NCI-H2029 treated with DMSO at 0.1 percent for 48 hours (cell line): Measurements from ENCODE around the gene PRKCZ.

Experiments used
- DNase-seq: peaks from one replicate; lab custom pipeline; 2025; lab: John Stamatoyannopoulos, UW

Gene PRKCZ

DNA sequence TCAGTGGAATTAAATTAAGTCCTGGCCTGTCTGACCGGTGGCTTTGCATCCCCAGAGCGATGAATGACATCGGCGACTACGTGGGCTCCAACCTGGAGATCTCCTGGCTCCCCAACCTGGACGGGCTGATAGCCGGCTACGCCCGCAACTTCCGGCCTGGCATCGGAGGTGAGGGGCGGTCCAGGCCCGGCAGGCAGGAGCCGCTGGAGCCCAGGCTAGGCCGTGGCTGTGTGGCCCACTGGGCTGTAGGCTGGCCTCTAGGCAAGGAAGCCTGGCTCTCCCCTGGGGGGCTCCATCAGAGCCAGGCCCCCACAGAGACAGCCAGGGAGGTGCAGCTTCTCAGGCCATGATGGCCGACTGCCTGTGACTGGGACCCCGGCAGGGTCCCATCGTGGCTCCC, 25.3 kb upstream of the PRKCZ start:
- no peak for DNase-seq

- no peak for DNase-seq
Observed at GRCh38 chr1:2025491-2025981, 24.7 kb upstream of the PRKCZ start.

- no peak for DNase-seq
Observed at GRCh38 chr1:2027961-2028583, 22.1 kb upstream of the PRKCZ start.

GRCh38 chr1:2028870-2029560, 21.2 kb upstream of the PRKCZ start:
- DNase-seq: no peak

DNA sequence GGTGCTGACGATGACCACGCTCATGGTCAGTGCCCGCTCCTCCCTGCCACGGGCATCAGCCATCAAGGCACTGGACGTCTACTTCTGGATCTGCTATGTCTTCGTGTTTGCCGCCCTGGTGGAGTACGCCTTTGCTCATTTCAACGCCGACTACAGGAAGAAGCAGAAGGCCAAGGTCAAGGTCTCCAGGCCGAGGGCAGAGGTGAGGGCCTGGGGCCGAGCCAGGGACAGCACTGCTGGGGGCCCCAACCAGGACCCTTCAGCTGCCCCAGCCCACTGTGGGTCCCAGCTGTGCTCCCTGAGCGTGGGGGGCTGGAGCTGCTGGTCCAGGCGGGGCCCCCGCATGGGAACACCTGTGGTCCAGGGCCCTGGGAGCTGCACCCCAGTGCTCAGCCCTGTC, 20.6 kb upstream of the PRKCZ start:
- DNase-seq: no peak

- DNase-seq: no peak
Observed at GRCh38 chr1:2030076-2030871, 19.9 kb upstream of the PRKCZ start.

DNA sequence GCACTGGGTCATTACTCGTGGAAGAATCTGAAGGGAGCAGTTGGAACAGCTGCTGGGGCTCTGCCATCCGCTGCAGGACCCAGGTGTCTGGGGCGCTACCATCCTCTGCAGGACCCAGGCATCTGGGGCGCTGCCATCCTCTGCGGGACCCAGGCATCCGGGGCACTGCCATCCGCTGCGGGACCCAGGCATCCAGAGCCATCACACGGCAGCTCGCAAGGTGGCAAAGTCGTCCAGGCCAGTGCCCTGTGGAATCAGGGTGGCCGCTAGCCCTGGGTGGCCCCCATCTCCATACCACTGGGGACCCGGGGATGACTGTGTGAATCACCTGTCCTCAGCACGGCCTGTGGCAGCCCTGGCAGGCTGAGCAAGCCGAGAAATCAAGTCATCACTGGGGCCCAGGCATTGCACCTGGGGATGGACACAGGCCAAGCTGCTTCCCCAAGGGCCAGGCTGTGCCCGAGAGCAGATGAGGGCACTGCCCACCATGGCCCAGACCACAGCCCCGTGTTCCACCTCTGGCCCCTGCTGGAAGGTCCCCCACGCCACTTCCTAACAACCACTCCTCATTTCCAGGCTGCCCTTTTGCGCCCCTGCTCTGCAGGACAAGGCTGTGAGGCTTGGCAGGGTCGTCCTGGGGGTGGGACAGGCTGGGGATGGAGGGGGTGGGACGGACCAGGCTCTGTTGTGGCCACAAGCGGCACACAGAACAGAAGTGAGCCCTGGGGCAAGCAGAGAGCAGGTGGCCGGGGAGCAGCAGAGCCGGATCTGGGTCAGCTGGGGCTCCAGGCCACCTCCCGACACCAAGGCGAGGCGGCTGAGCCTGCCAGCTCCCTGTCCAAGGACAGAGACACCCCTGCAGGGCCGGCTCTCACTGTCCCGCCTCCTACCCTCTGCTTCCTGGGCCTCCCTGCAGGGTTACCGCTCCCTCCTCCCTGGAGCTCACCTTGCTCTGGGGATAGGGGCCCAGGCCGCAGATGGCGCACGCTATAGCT, 18.4 kb upstream of the PRKCZ start:
- DNase-seq: no peak

- DNase-seq: no peak
Observed at GRCh38 chr1:2032737-2033136, 17.5 kb upstream of the PRKCZ start.

DNA sequence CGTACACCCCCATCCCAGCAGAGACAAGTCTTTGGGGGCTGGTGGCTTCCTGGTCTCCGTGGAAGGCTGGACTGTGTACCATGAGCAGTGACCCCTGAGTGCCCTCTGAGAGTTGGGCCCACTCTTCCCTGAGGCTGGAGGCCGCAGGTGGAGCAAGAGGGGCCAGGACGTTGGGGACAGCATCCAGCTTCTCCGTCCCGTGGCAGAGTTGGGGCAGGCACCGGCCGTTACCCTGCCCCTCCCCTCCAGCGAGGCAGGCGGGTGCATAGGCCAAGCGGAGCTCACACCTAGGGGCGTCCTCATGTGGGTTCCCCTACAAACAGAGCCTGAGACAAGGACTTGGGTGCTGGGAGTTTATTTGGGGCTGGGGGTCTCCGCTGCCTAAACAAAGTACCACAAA, 17.0 kb upstream of the PRKCZ start:
- no peak for DNase-seq

DNA sequence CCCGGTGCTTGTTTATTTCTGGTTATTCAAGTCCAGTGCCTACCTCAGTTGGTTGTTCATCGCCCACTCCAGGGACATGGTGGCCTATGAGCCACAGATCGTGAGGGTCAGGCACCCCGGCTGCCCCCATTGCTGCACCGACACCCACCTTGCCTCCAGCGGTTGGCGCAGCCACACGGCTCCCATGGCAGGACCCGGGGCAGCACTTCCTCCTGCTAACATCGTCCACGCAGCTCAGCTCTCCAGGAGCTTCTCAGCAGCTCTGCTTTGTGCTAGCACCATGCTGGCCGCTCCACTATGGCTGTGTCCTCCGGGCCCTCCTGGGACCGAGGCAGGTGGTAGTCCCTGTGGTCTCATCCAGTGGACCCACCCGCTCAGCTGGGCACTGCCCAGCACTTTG, 13.9 kb upstream of the PRKCZ start:
- no peak for DNase-seq

DNA sequence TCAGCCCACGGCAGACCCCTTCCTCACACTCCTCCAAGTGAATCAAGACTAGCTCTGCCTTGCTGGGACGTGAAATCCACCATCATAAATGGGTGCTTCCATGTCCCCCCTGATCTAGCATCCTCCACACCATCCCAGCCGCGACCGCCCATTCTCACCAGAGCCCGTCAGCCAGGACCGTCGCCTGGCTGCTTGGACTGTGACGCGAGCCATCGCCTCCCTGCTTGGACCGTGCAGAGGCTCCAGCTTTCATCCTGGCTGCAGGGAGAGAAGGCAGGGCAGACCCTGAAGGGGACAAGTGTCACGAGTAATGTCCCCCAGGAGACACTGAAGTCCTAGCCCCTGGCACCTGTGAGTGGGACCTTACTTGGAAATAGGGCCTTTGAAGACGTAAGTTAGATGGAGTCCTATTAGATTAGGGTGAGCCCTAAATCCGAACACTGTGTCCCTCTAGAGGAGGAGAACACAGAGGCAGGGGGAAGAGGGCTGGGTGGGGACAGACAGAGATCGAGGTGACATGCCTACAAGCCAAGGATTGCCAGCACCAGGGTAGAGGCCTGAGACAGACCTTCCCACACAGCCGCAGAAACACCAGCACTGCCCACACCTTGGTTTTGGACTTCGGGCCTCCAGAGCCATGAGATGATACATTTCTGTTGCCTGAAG, 12.8 kb upstream of the PRKCZ start:
- no peak for DNase-seq

GRCh38 chr1:2038229-2038628, 12.0 kb upstream of the PRKCZ start:
- DNase-seq: no peak

- no peak for DNase-seq
Observed at GRCh38 chr1:2039251-2039650, 11.0 kb upstream of the PRKCZ start.

DNA sequence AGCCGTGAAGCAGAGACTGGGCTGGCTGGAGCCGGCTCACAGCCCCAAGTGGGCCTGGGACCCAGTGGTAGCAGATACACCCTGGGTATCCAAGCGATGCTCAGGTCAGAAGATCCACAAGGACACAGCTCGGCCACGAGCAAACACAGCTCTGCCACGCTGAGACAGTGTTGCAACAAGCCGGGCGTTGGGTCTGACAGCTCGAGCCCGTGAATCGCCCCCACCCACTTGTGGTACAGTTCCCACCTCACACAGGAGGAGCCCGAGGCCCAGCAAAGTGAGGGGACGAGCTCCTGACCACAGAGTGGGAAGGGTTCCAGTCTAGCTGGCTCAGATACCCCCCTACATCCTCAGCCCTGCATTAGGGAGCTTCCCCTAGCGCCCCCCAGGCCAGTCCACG, 8.9 kb upstream of the PRKCZ start:
- no peak for DNase-seq

DNA sequence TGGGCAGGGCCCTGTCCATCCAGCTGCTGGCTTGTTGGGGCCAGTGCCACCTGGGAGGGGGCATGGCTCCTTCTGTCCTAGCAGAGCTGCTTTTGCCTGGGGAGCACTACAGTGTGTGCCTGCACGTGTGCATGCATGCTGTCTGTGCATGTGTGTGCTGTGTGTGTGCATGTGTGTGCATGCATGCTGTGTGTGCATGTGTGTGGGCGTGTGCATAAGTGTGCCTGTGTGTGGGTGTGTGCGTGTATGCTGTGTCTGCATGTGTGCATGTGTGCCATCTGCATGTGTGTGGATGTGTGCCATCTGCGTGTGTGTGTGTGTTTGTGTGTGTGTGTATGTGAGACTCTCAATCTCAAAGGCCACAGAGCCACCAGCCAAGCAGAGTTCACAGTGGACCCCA, 8.3 kb upstream of the PRKCZ start:
- no peak for DNase-seq

DNA sequence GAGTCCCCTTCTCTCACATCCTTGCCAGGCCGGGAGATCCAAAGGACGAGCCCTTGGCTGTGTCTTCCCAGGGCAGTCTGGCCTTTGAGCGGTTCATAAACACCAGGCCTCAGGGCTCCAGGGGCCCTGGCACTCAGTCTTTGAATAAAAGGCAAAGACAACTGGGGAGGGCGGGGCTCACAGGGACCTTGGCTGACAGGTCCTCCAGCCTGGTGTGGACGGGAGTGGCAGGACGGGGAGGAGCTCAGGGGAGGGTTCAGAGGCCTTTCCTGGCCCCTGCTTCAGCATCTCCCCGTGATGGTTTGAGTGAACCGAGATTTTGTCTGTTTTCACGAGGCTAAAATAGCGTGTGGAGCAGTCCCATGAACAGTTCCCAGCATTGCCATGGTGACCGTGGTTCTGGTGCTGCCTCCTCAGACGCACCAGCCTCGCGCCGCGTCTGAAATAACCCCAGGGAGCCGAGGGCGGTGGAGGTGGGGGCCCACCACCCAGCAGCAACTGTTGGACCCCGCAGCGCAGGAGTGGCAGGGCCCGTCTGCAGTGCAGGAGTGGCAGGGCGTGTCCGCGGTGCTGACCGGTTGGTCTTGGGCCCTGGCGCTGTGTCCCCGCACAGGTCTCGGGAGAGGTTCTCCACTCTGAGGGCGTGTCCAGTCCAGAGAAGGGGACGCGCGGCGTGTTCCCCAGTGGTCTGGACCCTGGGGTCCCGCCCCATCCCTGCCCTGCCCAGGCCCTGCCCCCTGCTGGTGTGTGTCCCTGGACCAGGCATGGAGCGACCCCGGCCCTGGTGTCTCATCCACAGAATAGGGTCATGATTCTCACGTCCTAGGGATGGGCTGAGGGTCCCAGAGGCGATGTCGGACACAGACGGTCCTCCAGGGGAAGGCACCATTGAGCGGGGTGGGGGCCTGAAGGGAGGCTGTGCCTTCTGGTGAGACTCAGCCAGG, 7.1 kb upstream of the PRKCZ start:
- DNase-seq: no peak

DNA sequence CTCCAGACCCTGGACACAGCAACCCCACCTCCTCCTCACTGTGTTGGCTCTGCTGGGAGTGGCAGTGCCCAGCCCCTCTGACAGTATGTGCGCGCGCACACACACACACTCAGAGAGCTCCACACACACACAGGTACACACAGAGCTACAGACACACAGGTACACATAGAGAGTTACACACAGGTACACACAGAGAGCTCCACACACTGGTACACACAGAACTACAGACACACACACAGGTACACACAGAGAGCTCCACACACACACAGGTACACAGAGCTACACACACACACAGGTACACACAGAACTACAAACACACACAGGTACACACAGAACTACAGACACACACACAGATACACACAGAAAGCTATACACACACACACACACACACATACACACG, 6.3 kb upstream of the PRKCZ start:
- no peak for DNase-seq

GRCh38 chr1:2044510-2045319, 5.5 kb upstream of the PRKCZ start:
- no peak for DNase-seq

GRCh38 chr1:2045468-2046173, 4.6 kb upstream of the PRKCZ start:
- DNase-seq: no peak
